ACHN (cell line): ENCODE data around the gene FOXP2.
A peak's percentile ranks its signal among the peaks of the same experiment; 100 is the strongest.
"Not testable (repeated sequence)": the region's sequence is repeated elsewhere in the genome, so short reads cannot be mapped to it uniquely, and the experiment has no call there.

Experiments used
- DNase-seq: peaks from one replicate; pipeline ENCODE4 v3.0.0-alpha.2; 2015
- in situ Hi-C: cut with HindIII; loops from 2 replicates; pipeline ENCODE4 v1.10.0; 2017; ENCODE audit warnings: low sequenced_read_pairs, low pct_ligation_motif_present, low pct_unique_long_range_greater_than_20kb

FOXP2 gene

DNA sequence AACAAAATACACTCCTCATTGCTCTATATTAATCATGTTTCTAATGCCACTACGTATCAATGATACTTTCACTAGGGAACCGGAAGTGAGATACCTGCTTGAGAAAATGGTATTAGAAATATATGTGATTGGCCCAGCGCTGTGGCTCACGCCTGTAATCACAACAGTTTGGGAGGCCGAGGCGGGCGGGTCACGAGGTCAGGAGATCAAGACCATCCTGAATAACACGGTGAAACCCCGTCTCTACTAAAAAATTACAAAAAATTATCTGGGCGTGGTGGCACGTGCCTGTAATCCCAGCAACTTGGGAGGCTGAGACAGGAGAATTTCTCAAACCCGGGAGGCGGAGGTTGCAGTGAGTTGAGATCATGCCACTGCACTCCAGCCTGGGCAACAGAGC is 132.7 kb downstream of the FOXP2 start:
- in situ Hi-C loops, result not testable (repeated sequence)

DNA sequence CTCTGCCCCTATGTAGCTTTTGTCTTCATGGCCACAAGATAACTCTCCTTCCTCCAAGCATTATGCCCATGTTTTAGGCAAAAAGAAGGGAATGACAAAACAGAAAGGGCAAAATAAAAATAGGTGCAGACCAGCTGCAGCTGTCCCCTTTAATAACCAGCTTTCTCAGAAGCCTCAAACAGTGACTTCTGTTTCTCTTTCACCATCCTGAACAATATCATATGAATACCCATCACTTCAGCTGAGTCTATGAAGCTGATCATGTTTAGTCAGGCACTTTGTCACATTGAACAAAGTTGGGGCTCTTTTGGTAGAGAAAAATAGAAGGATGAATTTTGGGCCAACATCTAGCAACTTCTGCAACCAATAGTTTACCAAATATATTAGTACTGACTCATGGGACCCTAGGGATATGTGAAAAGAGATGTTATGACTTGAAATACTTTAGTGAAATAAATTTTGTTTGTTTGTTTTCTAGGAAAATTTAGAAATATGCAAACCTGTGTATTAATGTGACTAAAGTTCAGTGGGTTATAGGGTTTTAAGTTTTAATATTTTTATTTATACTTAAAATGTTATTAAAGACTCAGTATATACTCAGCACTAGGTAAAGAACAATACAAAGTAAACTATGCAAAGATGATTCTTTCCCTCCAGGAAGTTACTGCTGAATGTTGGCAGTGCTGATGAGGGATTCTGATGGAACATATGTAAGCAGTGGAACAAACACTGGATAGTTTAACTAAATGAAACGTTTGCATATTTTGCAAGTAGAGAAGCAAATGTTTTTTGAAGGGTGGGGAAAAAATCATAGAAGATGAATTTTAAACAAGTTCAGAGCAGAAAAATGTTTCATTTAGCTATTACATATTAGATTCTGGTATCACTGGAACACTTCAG is 133.7 kb downstream of the FOXP2 start:
- no peak for DNase-seq
- in situ Hi-C loops, result no loop called here

More for the DNA sequence above, 132.7 kb downstream of the FOXP2 start:
- DNase-seq, result not testable (repeated sequence)

DNA sequence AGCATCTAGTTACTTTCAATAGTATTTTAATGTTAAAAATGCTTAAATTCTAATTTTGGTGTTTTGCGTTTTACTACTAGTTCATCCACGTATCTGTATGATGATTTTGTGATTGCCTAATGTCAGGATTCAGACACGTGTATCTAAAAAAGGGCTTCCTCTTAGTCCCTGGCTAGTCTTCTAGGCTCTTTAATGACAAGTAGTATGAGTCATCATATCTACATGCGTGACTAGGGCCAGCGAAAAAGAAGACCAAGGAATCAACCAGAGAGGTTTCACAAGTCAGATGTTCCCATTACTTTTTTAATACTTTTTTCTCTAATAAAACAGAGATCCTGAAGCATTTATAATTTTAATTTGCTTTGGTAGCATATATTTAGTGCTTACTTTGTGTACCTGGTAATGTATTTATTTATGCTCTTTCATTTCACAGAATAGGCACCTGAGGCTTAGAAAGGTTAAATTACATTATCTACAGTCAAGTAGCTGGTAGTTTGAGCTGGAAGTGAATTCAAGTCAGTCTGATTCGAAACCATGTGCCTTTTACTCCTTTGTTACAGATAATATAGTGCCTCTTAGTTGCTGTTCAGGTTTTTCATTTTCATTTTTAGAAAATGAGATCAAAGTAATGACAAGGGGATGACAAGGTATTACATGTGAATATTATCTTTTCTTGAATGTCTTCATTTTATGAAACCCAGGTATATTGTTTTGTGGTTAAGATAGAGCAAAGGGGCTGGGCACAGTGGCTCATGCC is 140.3 kb downstream of the FOXP2 start:
- in situ Hi-C loops, result no loop called here

DNA sequence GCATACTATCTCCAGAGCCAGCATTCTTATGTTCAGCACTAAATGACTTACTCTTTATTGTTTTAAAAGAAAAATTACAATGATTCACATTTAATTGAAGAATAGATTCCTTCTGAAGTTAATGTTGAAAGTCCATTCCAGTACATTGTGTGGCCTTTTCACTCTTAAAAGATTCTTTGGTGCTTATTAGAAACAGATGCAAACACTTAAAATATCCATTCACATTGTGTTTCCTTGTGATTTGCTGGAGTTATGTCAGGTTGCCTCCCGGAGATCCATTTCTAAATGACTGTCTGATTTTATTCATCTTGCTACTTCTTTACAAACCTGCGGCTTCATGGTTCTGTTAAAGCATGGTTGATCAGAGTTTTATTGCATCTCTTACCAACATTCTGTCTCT is 152.8 kb downstream of the FOXP2 start:
- no peak for DNase-seq
- in situ Hi-C loops, result no loop called here

More for the DNA sequence above, 140.3 kb downstream of the FOXP2 start:
- peak; percentile 83 for DNase-seq

DNA sequence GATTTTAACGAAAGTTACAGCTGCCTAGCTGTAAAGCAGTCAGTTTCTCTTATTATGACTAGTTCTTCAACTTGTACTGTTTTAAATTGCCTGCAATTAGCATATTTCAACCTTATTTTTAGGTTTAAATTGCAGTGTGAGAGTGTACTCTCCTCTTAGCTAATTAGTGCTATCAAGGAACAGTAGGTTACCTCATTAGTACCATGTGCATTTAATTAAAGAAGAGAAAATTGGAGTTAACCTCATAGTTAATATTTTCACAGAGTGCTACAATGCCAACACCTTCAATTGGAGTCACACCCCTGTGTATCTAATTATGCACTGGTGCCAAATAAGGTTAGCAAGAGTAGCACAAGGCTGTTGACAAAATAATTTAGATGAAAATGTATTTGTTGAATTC is 154.6 kb downstream of the FOXP2 start:
- no peak for DNase-seq
- in situ Hi-C loops, result no loop called here

DNA sequence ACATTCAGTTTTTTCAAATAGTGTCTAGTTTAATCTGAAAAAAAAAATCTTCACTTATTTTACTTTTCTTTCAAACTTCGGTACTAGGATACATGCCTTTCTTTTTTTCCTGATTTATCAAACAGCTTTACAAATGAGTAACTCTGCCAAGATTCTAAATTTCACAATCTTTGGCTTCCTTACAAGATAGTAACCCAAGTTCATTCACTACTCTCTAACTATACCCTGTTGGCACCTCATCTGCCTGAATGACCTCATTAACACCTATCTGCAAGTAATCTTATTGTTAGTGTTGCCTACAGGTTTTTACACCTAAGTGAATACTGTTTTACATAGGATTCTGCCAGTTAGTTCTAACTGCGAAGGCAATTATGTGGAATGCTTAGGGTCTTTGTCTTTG is 159.8 kb downstream of the FOXP2 start:
- peak; percentile 5 for DNase-seq
- in situ Hi-C loops, result no loop called here

DNA sequence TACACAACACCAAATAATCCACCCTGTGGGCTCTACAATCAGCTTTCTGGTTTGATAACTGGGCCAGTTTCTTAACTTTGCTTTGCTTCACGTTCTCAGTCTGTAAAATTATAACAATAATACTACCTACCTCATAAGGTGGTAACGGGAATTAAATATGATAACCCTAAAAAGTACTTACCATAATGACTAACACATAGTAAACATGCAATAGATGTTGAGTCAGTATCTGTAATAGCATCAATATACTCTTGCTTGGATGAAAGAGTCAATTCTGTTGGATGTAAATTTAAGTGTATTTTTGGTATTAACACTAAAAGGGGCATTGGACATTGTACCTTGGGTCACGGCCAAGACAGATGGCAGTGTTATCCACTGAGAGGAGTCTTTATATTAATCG is 160.5 kb downstream of the FOXP2 start:
- in situ Hi-C loops, result no loop called here
- no peak for DNase-seq

DNA sequence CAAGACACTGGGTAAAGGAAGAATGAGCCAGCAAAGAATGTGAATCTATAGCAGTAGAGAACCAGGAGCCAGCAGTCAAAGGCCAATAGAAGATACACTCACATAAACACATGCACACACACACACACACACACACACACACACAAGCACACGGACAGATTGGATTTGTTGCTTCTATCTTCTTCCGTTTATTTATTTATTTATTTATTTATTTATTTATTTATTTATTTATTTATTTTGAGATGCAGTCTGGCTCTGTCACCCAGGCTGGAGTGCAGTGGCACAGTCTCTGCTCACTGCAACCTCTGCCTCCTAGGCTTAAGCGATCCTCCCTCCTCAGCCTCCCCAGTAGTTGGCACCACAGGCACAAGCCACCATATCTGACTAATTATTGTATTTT is 166.3 kb downstream of the FOXP2 start:
- in situ Hi-C loops, DNase-seq: not testable (repeated sequence)

DNA sequence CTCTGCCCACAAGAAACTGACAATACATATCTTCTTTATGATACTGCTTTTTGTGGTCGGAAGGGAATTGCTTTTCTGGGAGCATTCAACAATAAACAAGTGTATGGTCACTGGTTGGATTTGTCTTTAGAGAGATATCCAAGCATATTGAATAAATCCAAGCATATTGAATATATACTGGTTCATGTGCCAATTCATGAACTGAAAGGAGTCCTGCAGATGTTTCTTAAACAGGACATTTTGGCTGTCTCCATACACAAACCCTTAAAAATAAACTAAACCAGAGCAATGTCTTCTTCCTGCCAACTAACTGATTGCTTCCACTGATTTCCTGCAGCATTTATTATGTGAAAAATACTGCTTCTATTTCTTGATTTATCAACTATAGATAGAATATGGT is 173.9 kb downstream of the FOXP2 start:
- no peak for DNase-seq
- in situ Hi-C loops, result no loop called here

DNA sequence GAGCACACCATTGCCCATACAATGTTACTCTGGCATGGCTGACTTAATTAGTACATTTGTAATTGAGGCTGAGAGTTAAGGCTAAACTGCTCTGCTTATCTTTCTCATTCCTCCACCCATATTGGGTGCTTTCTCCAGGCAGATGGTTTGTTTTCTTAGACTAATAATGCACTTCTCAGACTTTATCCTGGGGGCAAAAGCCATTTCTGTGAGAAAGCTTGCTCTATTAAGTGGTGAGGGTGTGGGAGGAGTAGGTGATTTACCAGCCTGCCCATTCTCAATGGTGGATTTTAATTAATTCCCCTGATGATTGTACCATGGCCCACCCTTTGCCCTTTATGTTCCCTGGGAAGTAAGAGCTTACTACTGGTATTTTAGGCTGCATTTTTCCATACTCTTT is 174.8 kb downstream of the FOXP2 start:
- in situ Hi-C loops, result no loop called here
- no peak for DNase-seq

DNA sequence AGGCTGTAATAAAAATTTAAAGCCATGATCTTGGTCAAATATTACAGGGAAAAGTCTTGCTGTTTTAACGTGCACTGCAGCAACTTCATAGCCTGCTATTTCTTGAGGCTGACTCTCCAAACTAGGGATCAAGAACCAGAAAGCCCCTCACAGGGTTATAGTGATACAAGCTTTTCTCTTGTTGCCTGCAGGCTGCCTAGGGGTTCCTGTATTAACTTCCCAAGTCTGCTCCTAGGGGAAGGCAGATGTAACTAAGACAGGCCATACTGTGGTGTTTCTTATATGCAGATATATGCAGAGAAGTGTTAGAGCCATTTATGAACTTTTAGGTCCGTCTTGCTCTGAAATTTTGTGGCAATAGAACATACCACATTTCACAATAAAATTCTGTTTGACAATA is 175.7 kb downstream of the FOXP2 start:
- in situ Hi-C loops, result no loop called here
- no peak for DNase-seq

DNA sequence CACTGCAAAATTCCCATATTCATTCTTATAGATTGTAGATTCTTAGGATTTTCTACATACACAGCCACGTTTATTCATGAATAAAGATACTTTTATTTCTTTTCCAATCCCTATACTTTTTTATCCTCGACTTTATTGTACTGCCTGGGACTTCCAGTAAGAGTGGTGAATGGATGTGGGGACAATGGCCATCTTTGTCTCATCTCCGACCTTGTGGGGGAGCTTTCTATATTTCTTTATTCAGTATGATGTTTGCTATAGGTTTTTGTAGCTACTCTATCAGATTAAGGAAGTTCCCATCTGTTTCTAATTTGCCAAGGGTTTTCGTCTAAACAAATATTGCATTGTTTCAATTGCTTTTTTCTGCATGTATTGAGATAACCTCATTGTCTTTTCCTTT is 184.3 kb downstream of the FOXP2 start:
- in situ Hi-C loops, result no loop called here
- DNase-seq, result no peak

DNA sequence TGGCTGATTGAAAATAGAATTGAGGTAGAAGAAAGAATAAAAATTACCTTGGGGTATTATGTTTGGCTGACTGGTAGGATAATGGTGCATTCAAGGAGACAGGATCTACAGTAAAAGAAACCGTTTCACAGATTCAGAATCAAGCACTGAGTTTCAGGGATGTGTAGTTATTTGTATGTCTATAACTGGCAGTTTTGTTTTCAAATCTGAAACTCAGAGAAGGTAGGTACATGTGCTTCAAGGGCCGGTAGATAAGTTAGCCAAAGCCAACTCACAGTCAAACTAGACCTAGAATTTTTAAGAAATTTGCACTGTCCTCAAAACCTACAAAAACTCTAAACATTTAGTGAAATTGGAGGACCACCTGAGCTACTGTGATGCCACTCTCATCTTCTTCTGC is 191.5 kb downstream of the FOXP2 start:
- in situ Hi-C loops, result no loop called here
- no peak for DNase-seq

DNA sequence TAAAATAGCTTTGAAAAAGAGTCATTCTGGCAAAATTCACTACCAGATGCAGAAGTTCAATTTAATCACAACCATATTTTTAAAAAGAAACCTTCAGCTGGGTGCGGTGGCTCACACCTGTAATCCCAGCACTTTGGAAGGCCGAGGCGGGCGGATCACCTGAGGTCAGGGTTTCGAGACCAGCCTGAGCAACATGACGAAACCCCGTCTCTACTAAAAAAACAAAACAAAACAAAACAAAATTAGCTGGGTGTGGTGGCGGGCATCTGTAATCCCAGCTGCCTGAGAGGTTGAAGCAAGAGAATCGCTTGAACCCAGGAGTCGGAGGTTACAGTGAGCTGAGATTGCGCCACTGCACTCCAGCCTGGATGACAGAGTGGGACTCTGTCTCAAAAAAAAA is 194.2 kb downstream of the FOXP2 start:
- in situ Hi-C loops, DNase-seq: not testable (repeated sequence)

DNA sequence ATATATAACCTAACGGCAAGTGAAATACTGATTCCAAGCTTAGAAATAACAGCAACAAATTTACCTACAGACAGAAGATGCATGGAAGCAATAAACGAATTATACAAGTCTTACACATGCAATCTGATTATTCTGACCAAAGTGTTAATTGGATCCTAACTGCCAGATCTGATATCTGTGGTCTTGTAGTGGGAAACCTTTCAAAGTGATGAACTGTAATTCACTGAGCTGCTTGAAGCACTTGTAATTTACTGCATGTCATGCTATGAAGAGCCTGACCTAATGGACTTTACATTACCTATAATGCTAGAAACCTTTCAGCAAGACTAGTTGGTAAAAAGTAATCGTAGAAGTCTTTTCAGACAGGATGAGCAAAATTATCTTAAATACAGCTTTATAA is 205.6 kb downstream of the FOXP2 start:
- no peak for DNase-seq
- in situ Hi-C loops, result no loop called here

DNA sequence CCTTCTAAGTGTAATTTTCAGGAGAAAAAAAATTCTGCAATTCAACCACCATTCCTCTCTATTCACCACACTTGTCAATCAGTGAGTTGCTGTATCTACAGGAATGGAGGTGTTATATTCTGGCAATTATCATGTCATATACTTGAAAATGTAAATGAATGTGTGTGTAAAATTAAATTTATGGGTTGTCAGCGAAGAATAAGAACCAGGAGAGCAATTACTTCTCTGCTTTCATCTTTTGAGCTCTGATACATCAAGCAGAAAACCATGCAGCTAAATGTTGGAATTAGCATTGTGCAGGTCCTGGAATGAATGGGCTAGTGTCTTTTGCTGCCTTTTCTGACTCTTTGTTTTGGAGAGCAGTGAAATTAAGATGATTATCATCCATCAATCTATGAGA is 207.6 kb downstream of the FOXP2 start:
- in situ Hi-C loops, result no loop called here
- DNase-seq, result no peak

DNA sequence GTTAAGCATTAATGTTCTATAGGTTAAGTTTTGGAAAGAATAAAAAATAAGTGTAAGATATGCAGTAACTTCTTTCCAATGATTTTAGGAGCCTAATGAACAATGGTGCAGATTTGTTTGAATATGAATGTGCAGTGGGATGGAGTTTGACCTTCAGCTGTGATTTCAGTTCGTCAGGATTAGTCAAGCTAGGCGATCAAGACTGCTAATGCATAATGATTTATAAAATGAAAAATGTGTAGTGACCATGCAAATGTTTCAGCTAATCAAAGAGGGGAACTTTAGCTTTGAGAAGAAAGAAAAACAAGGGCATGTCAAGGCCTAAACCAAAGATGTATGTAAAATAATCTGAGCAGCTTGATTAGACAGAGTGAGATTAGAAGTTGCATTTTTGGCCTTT is 208.5 kb downstream of the FOXP2 start:
- DNase-seq, result no peak
- in situ Hi-C loops, result no loop called here

DNA sequence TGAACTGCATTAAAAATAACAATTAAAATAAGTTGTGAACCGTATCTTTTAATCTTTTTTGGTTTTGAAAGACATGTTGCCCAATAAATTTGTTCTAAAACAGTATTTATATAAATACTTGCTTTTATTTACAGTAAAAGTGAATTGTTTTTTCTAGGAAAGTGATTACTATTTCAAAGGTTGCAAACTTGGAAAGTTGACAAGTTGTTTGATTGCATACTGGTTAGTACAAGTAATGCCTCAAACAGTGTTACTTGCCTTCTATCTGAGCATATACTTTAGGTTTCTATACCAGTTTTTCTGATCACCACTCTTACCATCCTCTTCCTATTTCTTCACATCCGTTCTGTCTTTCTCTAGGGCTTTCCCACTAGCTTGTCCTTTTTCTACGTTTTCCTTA is 212.6 kb downstream of the FOXP2 start:
- no peak for DNase-seq
- in situ Hi-C loops, result no loop called here

DNA sequence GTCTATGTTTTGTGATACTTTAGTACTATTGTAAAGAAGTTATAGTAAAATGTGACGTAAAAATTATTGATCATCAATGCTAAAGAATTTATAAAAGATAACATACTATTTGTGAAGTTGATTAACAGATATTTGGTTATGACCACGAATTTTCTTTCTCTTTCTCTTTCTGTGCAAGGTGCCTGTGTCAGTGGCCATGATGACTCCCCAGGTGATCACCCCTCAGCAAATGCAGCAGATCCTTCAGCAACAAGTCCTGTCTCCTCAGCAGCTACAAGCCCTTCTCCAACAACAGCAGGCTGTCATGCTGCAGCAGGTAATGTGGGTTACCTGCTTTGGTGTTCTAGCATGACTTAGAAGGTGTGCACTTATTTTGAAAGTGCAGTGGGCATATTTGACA is 213.7 kb downstream of the FOXP2 start:
- DNase-seq, result no peak
- in situ Hi-C loops, result no loop called here

DNA sequence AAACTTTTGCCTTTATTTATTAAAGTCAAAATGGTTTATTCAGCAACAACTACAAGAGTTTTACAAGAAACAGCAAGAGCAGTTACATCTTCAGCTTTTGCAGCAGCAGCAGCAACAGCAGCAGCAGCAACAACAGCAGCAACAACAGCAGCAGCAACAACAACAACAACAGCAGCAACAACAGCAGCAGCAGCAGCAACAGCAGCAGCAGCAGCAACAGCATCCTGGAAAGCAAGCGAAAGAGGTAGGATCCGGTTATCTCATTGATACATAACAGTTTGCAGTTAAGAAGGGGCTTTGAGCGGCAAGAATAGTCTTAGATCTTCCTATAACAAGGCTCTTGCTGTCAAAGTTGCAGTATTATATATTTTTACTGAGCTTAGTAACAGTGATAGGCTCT is 215.1 kb downstream of the FOXP2 start:
- in situ Hi-C loops, result no loop called here
- DNase-seq, result no peak
